Activated naive CD8-positive, alpha-beta T cell treated with anti-CD3 and anti-CD28 coated beads, Interleukin-2, amount 10 ng/mL, durations not matched to agents 7 days and 5 days (primary cell): Measurements from ENCODE around the gene SYNJ1. TPM values are rescaled to one million over a fixed set of nuclear protein-coding genes. Genes with fewer than 3 reads are reported as not detected.
A peak's percentile ranks its signal among the peaks of the same experiment; 100 is the strongest.

Experiments used
- ATAC-seq: fragments of 150-1000 bp; cut with Tn5 transposase; one replicate; pipeline ENCODE4 v1.10.0; 2021; ENCODE audit warnings: low read depth, moderate library complexity
- POLR2A ChIA-PET: fragments of 350-600 bp; sonication (Branson Sonifier 250); formaldehyde crosslinking; loops from one replicate; lab custom pipeline; 2021; ENCODE audit warnings: antibody characterized with exemption; lab: Charles Lee
- DNase-seq: peaks from one replicate; pipeline ENCODE4 v3.0.0; 2021
- H3K27ac Mint-ChIP-seq: one replicate; pipeline ENCODE4 v1.8.0; 2022; ENCODE audit warnings: mild to moderate bottlenecking, mixed read lengths
- H3K27me3 Mint-ChIP-seq: one replicate; pipeline ENCODE4 v1.8.0; 2022; ENCODE audit warnings: mild to moderate bottlenecking, moderate library complexity, mixed read lengths
- H3K36me3 Mint-ChIP-seq: one replicate; pipeline ENCODE4 v1.8.0; 2021; ENCODE audit warnings: mild to moderate bottlenecking, mixed read lengths
- H3K4me1 Mint-ChIP-seq: one replicate; pipeline ENCODE4 v1.8.0; 2021; ENCODE audit warnings: mixed read lengths
- H3K4me3 Mint-ChIP-seq: one replicate; pipeline ENCODE4 v1.8.0; 2022; ENCODE audit warnings: mild to moderate bottlenecking, moderate library complexity, mixed read lengths
- H3K9me3 Mint-ChIP-seq: one replicate; pipeline ENCODE4 v1.8.0; 2021; ENCODE audit warnings: mixed read lengths
- total RNA-seq, 2 experiments: library from RNA; stranded (reverse); gene quantifications; one replicate each; pipeline ENCODE4 v1.2.3, GENCODE V29; 2021

Gene SYNJ1
- total RNA-seq, 2 experiments from 2014 or later = 17.9 to 20.4 TPM

DNA sequence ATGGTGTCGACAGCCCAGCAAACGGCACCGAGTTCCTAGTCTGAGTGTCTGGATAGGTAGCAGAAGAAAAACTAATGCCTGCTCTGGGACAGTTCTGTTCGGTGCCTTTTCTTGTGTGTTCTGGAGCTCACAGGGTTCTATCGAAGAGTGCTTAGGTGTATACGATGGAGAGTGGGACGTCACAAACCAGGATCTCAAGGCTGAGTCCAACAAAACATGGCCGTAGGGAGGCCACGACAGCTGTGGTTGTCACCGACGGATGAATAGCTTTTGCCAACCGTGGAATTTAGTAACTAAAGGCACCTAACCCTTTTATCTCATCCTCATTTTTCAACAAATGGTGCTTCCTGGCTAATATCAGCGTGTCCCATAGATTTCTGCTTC is 635 bp upstream of the SYNJ1 start:
- no peaks in the 10 kb centered on the region for H3K27me3 Mint-ChIP-seq
- peak overlapping the region; percentile 98 for H3K4me3 Mint-ChIP-seq
- no peaks in the 10 kb centered on the region for H3K9me3 Mint-ChIP-seq
- no peak for DNase-seq
- POLR2A ChIA-PET = interaction anchor here (1.0 to 2.7 kb wide), 7 partner anchors 16 to 116 kb away, joined by 3 to 41 read pairs (median 4); partner anchors contain the start of genes CFAP298 and PAXBP1
- H3K4me1 Mint-ChIP-seq = peaks cover 29% of the 10 kb centered on the region
- H3K36me3 Mint-ChIP-seq = peaks cover 13% of the 10 kb centered on the region
- H3K27ac Mint-ChIP-seq = peak overlapping the region; percentile 97
- no peak for ATAC-seq

GRCh38 chr21:32726839-32727686 is 750 bp downstream of the SYNJ1 start:
- peak overlapping the region; percentile 97 for H3K27ac Mint-ChIP-seq
- H3K36me3 Mint-ChIP-seq = peaks cover 14% of the 10 kb centered on the region
- no peaks in the 10 kb centered on the region for H3K9me3 Mint-ChIP-seq
- ATAC-seq = no peak
- no peaks in the 10 kb centered on the region for H3K27me3 Mint-ChIP-seq
- no peak for DNase-seq
- peak overlapping the region; percentile 98 for H3K4me3 Mint-ChIP-seq
- H3K4me1 Mint-ChIP-seq = peaks cover 30% of the 10 kb centered on the region
- POLR2A ChIA-PET = interaction anchor here (0.6 to 2.7 kb wide), 10 partner anchors 20 to 913 kb away, joined by 3 to 41 read pairs (median 3); partner anchors contain the start of genes CFAP298 and PAXBP1

GRCh38 chr21:32719085-32719484 is 8.7 kb downstream of the SYNJ1 start:
- H3K9me3 Mint-ChIP-seq = peaks cover 2% of the 10 kb centered on the region
- DNase-seq = no peak
- H3K27ac Mint-ChIP-seq = no peak overlapping the region
- H3K27me3 Mint-ChIP-seq = no peaks in the 10 kb centered on the region
- peaks cover 14% of the 10 kb centered on the region for H3K4me1 Mint-ChIP-seq
- ATAC-seq = no peak
- no peak overlapping the region for H3K4me3 Mint-ChIP-seq
- H3K36me3 Mint-ChIP-seq = peaks cover 38% of the 10 kb centered on the region
- POLR2A ChIA-PET = no interaction called here

DNA sequence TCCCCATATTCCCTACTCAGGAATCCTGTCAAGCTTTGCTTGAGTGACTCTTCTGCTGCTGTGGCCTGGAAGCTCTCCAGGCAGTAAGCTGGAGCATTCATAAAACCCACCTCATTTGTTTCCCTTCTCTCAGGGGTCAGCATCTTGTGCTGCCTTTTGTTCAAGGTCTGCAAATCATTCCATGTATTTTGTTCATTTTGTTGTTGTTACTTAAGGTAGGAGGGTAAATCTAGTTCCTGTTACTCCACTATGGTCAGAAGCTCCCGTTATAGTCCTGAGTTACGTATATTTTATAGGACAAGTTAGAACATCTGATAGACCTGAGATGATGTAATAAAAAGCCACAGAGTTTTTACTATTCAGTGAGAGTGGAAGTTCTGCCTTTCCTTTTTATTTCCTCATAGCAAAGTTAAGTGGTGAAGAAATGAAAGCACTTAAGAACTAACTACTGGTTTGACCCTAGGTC is 9.9 kb downstream of the SYNJ1 start:
- no peak overlapping the region for H3K4me3 Mint-ChIP-seq
- H3K9me3 Mint-ChIP-seq = peaks cover 2% of the 10 kb centered on the region
- H3K4me1 Mint-ChIP-seq = peaks cover 10% of the 10 kb centered on the region
- no peaks in the 10 kb centered on the region for H3K27me3 Mint-ChIP-seq
- no peak for DNase-seq
- ATAC-seq = no peak
- POLR2A ChIA-PET = interaction anchor here (1.0 kb wide), 1 partner anchor 54 kb away, joined by 9 read pairs; the partner anchor contains the start of gene PAXBP1
- peaks cover 30% of the 10 kb centered on the region for H3K36me3 Mint-ChIP-seq
- no peak overlapping the region for H3K27ac Mint-ChIP-seq

GRCh38 chr21:32716486-32716885 is 11.3 kb downstream of the SYNJ1 start:
- H3K27me3 Mint-ChIP-seq = no peaks in the 10 kb centered on the region
- peaks cover 13% of the 10 kb centered on the region for H3K4me1 Mint-ChIP-seq
- H3K9me3 Mint-ChIP-seq = peaks cover 2% of the 10 kb centered on the region
- ATAC-seq (no peak), DNase-seq (no peak)
- POLR2A ChIA-PET = interaction anchor here (0.6 kb wide), 1 partner anchor 488 kb away, joined by 3 read pairs; no protein-coding TSS in a partner anchor
- H3K4me3 Mint-ChIP-seq = no peak overlapping the region
- H3K36me3 Mint-ChIP-seq = peaks cover 28% of the 10 kb centered on the region
- H3K27ac Mint-ChIP-seq = no peak overlapping the region

DNA sequence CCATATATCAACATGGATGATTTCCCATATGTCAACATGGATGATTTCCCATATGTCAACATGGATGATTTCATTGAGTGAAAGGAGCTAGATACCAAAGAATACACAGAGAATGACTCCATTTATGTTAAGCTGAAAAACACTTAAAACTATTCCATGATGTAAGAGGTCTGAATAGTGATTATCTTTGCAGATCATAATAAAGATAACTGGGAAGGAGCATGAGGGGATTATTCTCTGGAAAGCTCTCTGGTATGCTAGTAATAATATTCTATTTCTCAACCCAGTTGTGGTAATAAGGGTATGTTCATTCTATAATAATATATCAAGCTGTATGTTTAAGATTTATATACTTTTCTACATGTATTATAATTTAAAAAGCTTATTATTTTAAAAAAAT is 14.1 kb downstream of the SYNJ1 start:
- POLR2A ChIA-PET = no interaction called here
- H3K27me3 Mint-ChIP-seq = no peaks in the 10 kb centered on the region

DNA sequence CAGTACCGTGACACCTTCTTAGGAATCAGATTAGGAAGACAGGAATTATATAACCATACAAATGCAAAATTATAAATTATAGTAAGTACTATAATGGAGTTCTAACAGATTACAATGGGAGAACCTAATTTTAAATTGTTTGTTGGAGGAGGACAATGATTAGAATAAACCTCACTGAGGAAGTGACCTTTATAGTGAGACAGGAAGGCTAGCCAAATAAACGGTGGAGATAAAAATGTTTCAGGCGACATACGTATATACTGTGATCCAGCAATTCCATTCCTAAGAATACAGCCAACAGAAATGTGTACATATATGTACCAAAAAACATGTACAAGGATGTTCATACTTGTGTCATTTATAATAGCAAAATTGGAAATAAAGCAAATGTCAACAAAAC is 15.2 kb downstream of the SYNJ1 start:
- POLR2A ChIA-PET = interaction anchor here (0.5 to 1.3 kb wide), 3 partner anchors 16 to 183 kb away, joined by 3 to 5 read pairs (median 3); partner anchors contain the start of gene SYNJ1
- H3K27me3 Mint-ChIP-seq = no peaks in the 10 kb centered on the region
- H3K4me3 Mint-ChIP-seq = no peak overlapping the region
- ATAC-seq (no peak), DNase-seq (no peak)
- peaks cover 10% of the 10 kb centered on the region for H3K4me1 Mint-ChIP-seq
- H3K27ac Mint-ChIP-seq = no peak overlapping the region
- peaks cover 16% of the 10 kb centered on the region for H3K36me3 Mint-ChIP-seq
- H3K9me3 Mint-ChIP-seq = peaks cover 2% of the 10 kb centered on the region

More for the DNA sequence above, 14.1 kb downstream of the SYNJ1 start:
- ATAC-seq (no peak), DNase-seq (no peak)
- Mint-ChIP-seq H3K36me3 (peaks cover 21% of the 10 kb centered on the region), H3K4me1 (peaks cover 13% of the 10 kb centered on the region), H3K9me3 (peaks cover 2% of the 10 kb centered on the region), H3K4me3 (no peak overlapping the region), H3K27ac (no peak overlapping the region)

DNA sequence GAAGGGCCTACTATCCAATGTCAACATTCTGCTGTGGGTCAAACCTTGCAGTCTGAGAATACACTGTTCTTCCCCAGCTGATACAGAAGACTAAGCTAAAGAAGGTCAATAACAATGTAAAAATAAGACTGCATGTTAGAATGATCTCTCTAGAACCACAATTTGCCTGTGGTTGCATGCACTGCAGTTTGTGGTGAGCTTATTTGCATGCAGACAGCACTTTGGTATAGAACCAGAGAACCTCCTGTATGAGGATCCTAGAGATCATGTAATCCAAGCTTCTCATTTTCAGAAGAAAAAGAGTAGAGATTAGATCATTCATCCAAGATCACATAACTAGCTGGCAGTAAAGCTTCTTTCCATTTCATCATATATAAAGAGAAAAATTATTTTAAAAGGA is 15.8 kb downstream of the SYNJ1 start:
- no peak for DNase-seq
- Mint-ChIP-seq H3K27ac (no peak overlapping the region), H3K4me3 (no peak overlapping the region), H3K9me3 (peaks cover 2% of the 10 kb centered on the region), H3K36me3 (peaks cover 11% of the 10 kb centered on the region), H3K4me1 (peaks cover 12% of the 10 kb centered on the region), H3K27me3 (no peaks in the 10 kb centered on the region)
- peak; percentile 60 for ATAC-seq
- POLR2A ChIA-PET = interaction anchor here (0.5 to 1.3 kb wide), 3 partner anchors 16 to 184 kb away, joined by 3 to 5 read pairs (median 3); partner anchors contain the start of gene SYNJ1

GRCh38 chr21:32710987-32711386 is 16.8 kb downstream of the SYNJ1 start:
- Mint-ChIP-seq H3K4me3 (no peak overlapping the region), H3K36me3 (peaks cover 6% of the 10 kb centered on the region), H3K4me1 (peaks cover 14% of the 10 kb centered on the region), H3K27ac (no peak overlapping the region), H3K27me3 (no peaks in the 10 kb centered on the region), H3K9me3 (no peaks in the 10 kb centered on the region)
- no peak for ATAC-seq
- no peak for DNase-seq
- POLR2A ChIA-PET = no interaction called here

GRCh38 chr21:32710069-32710784 is 17.6 kb downstream of the SYNJ1 start:
- peaks cover 17% of the 10 kb centered on the region for H3K4me1 Mint-ChIP-seq
- H3K27ac Mint-ChIP-seq = no peak overlapping the region
- H3K9me3 Mint-ChIP-seq = no peaks in the 10 kb centered on the region
- H3K27me3 Mint-ChIP-seq = no peaks in the 10 kb centered on the region
- no peak for ATAC-seq
- H3K36me3 Mint-ChIP-seq = peaks cover 8% of the 10 kb centered on the region
- no peak overlapping the region for H3K4me3 Mint-ChIP-seq
- DNase-seq = no peak
- POLR2A ChIA-PET = interaction anchor here (0.7 kb wide), 1 partner anchor 61 kb away, joined by 8 read pairs; the partner anchor contains the start of gene PAXBP1

GRCh38 chr21:32708069-32708468 is 19.7 kb downstream of the SYNJ1 start:
- H3K4me3 Mint-ChIP-seq = no peak overlapping the region
- no peak overlapping the region for H3K27ac Mint-ChIP-seq
- no peaks in the 10 kb centered on the region for H3K9me3 Mint-ChIP-seq
- H3K27me3 Mint-ChIP-seq = no peaks in the 10 kb centered on the region
- ATAC-seq (no peak), DNase-seq (no peak)
- peaks cover 17% of the 10 kb centered on the region for H3K4me1 Mint-ChIP-seq
- POLR2A ChIA-PET = no interaction called here
- H3K36me3 Mint-ChIP-seq = peaks cover 6% of the 10 kb centered on the region

DNA sequence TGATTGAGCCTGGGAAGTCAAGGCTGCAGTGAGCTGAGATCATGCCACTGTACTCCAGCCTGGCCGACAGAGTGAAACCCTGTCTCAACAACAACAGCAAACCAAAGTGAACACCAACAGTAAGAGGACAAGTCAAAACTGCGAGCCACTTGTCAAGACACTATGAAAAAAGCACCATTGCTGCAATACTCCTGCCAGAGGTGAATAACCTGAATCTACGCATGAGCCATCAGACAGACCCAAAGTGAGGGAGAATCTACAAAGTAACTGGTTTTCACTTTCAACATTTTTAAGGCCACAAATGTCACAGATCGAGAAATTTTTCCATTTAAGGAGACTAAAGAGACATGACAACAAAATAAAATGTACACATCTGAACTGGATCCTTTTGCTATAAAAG is 21.9 kb downstream of the SYNJ1 start:
- ATAC-seq (no peak), DNase-seq (no peak)
- Mint-ChIP-seq H3K9me3 (no peaks in the 10 kb centered on the region), H3K4me3 (no peak overlapping the region), H3K27me3 (no peaks in the 10 kb centered on the region), H3K27ac (no peak overlapping the region), H3K36me3 (peaks cover 6% of the 10 kb centered on the region), H3K4me1 (peaks cover 13% of the 10 kb centered on the region)
- POLR2A ChIA-PET = no interaction called here

GRCh38 chr21:32705139-32705538 is 22.7 kb downstream of the SYNJ1 start:
- POLR2A ChIA-PET = interaction anchor here (0.7 kb wide), 1 partner anchor 15 kb away, joined by 3 read pairs; no protein-coding TSS in a partner anchor
- H3K4me1 Mint-ChIP-seq = peaks cover 13% of the 10 kb centered on the region
- DNase-seq (no peak), ATAC-seq (no peak)
- H3K4me3 Mint-ChIP-seq = no peak overlapping the region
- H3K27ac Mint-ChIP-seq = no peak overlapping the region
- H3K36me3 Mint-ChIP-seq = peaks cover 6% of the 10 kb centered on the region
- no peaks in the 10 kb centered on the region for H3K9me3 Mint-ChIP-seq
- H3K27me3 Mint-ChIP-seq = no peaks in the 10 kb centered on the region
